A673 (cell line): ENCODE measurements around the gene CA7. TPM values are rescaled to one million over a fixed set of nuclear protein-coding genes. Genes with fewer than 3 reads are reported as not detected.

Experiments used
- BruUV-seq: library from RNA; stranded (reverse); fragments of 400-500 nt; replicated peaks from 2 replicates; lab custom pipeline; 2021; lab: Mats Ljungman, UMichigan
- CTCF ChIA-PET: fragments of 300-600 bp; sonication (Branson Sonifier 250); formaldehyde crosslinking; loops from one replicate; lab custom pipeline; 2022; ENCODE audit warnings: antibody characterized with exemption; lab: Charles Lee
- POLR2A ChIA-PET: fragments of 300-600 bp; sonication (Branson Sonifier 250); formaldehyde crosslinking; loops from one replicate; lab custom pipeline; 2022; ENCODE audit warnings: antibody characterized with exemption; ENCODE audit not compliant: low non-redundant PET; lab: Charles Lee
- DNase-seq: peaks from one replicate; pipeline ENCODE4 v3.0.0-alpha.2; 2015; ENCODE audit warnings: low spot score
- H3K27ac ChIP-seq: fragments of 200-600 bp; sonication (generic); 2 replicates; pipeline ENCODE4 v1.5.1; 2016; ENCODE audit warnings: mixed run types, low read depth, mild to moderate bottlenecking, mixed read lengths, antibody characterized with exemption, low read length; ENCODE audit not compliant: poor library complexity, severe bottlenecking
- H3K27me3 ChIP-seq: fragments of 200-600 bp; sonication (generic); replicated peaks from 2 replicates; pipeline ENCODE4 v1.6.1; 2017; ENCODE audit warnings: mixed run types, low read depth, mild to moderate bottlenecking, mixed read lengths, antibody characterized with exemption, low read length; ENCODE audit not compliant: insufficient read depth, poor library complexity
- H3K36me3 ChIP-seq: fragments of 200-600 bp; sonication (generic); 2 replicates; pipeline ENCODE4 v1.6.1; 2016; ENCODE audit warnings: mixed run types, mild to moderate bottlenecking, mixed read lengths, antibody characterized with exemption, low read length; ENCODE audit not compliant: insufficient read depth, poor library complexity, severe bottlenecking
- H3K4me1 ChIP-seq: fragments of 200-600 bp; sonication (generic); 2 replicates; pipeline ENCODE4 v1.6.1; 2017; ENCODE audit warnings: mixed run types, mild to moderate bottlenecking, mixed read lengths, antibody characterized with exemption, low read length; ENCODE audit not compliant: insufficient read depth, poor library complexity, severe bottlenecking
- H3K4me3 ChIP-seq: fragments of 200-600 bp; sonication (generic); 2 replicates; pipeline ENCODE4 v1.5.1; 2016; ENCODE audit warnings: low read depth, mixed run types, mild to moderate bottlenecking, mixed read lengths, low read length; ENCODE audit not compliant: poor library complexity, severe bottlenecking
- H3K9me3 ChIP-seq: fragments of 200-600 bp; sonication (generic); 2 replicates; pipeline ENCODE4 v1.6.1; 2016; ENCODE audit warnings: mixed run types, low read depth, mild to moderate bottlenecking, mixed read lengths, antibody characterized with exemption, low read length; ENCODE audit not compliant: poor library complexity, severe bottlenecking
- EZH2 ChIP-seq: fragments of 200-600 bp; sonication (generic); IDR thresholded peaks from 2 replicates; pipeline ENCODE4 v1.6.1; 2017; ENCODE audit warnings: borderline replicate concordance, low read depth, mild to moderate bottlenecking, mixed read lengths, antibody characterized with exemption, low read length; ENCODE audit not compliant: poor library complexity, severe bottlenecking
- intact Hi-C: fragments of 100-400 bp; cut with micrococcal nuclease; formaldehyde crosslinking; loops from one replicate; pipeline ENCODE4 v1.10.0; 2022; ENCODE audit not compliant: unreplicated experiment
- total RNA-seq: library from RNA; stranded (reverse); gene quantifications from 2 replicates; pipeline ENCODE4 v1.2.3, GENCODE V29; 2021
- TF ChIP-seq, protein P1 (sequence below): fragments of 300-800, 200-600 bp; sonication (generic); conservative IDR thresholded peaks from 2 replicates; pipeline ENCODE4 v1.5.1; 2017; ENCODE audit warnings: low read depth, mild to moderate bottlenecking, antibody characterized with exemption, low read length, moderate library complexity, mixed read lengths

Gene CA7
- total RNA-seq, 1 experiment from 2014 or later = not detected

DNA sequence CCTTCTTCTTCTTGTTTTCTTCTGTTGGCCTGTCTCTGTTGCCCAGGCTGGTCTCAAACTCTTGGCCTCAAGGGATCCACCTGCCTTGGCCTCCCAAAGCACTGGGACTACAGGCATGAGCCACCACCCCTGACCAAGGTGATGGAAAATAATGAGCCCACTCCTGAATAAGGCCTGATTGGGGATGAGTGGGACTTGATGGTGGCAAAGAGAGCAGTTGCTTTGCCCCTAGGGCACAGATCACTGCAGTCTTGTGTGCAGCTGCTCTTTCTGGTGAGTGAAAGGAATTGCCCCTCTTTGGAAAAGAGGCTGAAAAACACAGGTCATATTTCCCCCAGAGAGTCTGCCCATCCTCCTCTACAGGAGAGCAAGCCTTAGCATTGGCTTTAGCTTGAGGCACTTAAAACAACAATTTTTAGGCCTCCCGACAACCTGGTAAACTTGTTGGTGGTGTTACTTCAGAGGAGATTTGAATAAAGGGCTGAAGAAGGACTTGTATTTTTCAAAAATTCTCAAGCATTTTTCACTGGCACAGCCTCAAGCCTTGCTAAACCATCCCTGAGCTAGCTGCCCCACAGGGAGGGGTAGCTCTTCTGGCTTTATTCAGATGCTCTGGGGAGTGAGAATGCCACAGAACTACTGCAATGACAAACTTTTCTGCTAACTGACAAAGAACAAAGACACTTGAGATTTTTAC, 30.0 kb downstream of the CA7 start:
- BruUV-seq = no TSS peak
- H3K27ac ChIP-seq = peak overlapping the region; percentile 40
- POLR2A ChIA-PET = no interaction called here
- intact Hi-C loops = no loop called here
- H3K4me3 ChIP-seq = no peak overlapping the region
- DNase-seq = no peak
- H3K4me1 ChIP-seq = peaks cover 3% of the 10 kb centered on the region
- H3K27me3 ChIP-seq = no peaks in the 10 kb centered on the region
- TF ChIP-seq, protein P1, sequence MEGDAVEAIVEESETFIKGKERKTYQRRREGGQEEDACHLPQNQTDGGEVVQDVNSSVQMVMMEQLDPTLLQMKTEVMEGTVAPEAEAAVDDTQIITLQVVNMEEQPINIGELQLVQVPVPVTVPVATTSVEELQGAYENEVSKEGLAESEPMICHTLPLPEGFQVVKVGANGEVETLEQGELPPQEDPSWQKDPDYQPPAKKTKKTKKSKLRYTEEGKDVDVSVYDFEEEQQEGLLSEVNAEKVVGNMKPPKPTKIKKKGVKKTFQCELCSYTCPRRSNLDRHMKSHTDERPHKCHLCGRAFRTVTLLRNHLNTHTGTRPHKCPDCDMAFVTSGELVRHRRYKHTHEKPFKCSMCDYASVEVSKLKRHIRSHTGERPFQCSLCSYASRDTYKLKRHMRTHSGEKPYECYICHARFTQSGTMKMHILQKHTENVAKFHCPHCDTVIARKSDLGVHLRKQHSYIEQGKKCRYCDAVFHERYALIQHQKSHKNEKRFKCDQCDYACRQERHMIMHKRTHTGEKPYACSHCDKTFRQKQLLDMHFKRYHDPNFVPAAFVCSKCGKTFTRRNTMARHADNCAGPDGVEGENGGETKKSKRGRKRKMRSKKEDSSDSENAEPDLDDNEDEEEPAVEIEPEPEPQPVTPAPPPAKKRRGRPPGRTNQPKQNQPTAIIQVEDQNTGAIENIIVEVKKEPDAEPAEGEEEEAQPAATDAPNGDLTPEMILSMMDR = no peak
- TF ChIP-seq EZH2 = no peak
- H3K9me3 ChIP-seq = no peaks in the 10 kb centered on the region
- CTCF ChIA-PET = interaction anchor here (1.2 kb wide), 1 partner anchor 44 kb away, joined by 3 read pairs; the partner anchor contains the start of gene NAE1
- H3K36me3 ChIP-seq = no peaks in the 10 kb centered on the region

DNA sequence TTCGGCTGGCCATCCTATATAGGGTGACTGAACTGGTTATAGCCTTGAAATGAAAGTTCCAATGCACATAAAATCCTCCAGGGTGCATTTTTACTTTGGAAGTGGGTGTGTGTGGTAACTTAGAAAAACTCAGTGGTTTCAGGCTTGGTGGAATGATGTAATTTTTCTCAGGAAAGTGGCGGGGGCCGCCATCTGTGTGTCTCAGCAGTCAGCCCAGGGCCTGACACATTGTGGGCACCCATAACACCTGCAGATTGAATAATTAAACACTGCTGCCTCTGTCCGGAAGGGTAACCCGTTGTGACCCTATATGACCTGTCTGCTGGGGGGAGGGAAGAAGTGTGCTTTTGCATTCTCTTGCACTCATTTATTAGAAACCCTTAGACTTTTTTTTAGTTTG, 33.9 kb downstream of the CA7 start:
- no peak overlapping the region for H3K4me3 ChIP-seq
- ChIA-PET CTCF (no interaction called here), POLR2A (no interaction called here)
- H3K9me3 ChIP-seq = no peaks in the 10 kb centered on the region
- H3K27me3 ChIP-seq = no peaks in the 10 kb centered on the region
- H3K27ac ChIP-seq = no peak overlapping the region
- intact Hi-C loops = no loop called here
- H3K36me3 ChIP-seq = no peaks in the 10 kb centered on the region
- TF ChIP-seq, protein P1 = no peak
- TF ChIP-seq EZH2 = no peak
- DNase-seq = no peak
- H3K4me1 ChIP-seq = peaks cover 6% of the 10 kb centered on the region
- no TSS peak for BruUV-seq

DNA sequence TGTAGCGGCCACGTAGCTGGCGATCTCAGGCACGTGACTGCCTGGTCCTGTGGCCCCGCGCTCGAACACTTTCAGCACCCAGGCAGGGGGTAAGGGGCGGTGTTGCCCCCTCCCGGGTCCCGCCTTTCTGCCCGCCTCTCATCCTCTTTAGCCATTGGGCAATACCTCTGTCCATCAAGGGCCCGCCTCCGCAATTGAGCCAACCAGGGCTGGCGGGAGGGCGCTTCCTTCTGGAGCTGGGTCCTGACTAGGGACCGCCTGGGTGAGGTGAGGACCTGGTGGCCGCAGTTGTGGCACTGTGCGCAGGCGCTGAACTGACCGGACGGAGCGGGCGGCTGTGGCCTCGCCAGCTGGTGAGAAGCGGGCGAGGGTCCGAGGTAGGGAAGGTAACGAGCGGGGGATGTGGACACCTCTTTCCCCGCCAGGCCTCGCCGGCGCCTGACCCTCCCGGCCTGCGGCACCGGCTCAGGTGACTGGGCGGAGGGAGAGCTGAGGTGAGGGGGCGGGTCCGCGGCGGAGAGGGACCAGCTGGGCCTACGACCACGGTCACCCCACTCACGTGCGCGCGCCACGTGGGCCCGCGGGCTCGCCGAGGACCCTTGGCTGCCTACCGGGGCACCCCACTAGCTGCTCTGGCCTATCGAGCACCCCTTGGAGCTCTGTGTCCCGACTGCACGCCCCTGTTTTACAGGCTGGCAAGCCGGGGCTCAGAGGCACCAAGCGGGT, 36.2 kb downstream of the CA7 start, which contains the start of gene PDP2:
Gene PDP2, plus strand, starts transcription at position 228 of the 726 bp plus-strand sequence. CDS start 3,770 bp downstream, outside the sequence.
- peak within 1 kb of the TSS; percentile 96 for H3K4me3 ChIP-seq
- H3K4me1 ChIP-seq = peaks cover 3% of the 10 kb centered on the region
- ChIA-PET POLR2A (interaction anchor here (0.5 kb wide), 1 partner anchor 100 kb away, joined by 8 read pairs; no protein-coding TSS in a partner anchor), CTCF (interaction anchor here (0.8 to 1.4 kb wide), 2 partner anchors 13 to 48 kb away, joined by 5 read pairs; no protein-coding TSS in a partner anchor)
- DNase-seq = peak; percentile 97
- intact Hi-C loops = no loop called here
- peak within 1 kb of the TSS; percentile 89 for H3K27ac ChIP-seq
- H3K9me3 ChIP-seq = no peaks in the 10 kb centered on the region
- no peaks in the 10 kb centered on the region for H3K27me3 ChIP-seq
- H3K36me3 ChIP-seq = peaks cover 20% of the 10 kb centered on the region
- TF ChIP-seq EZH2 = no peak
- TF ChIP-seq, protein P1 = no peak
- no TSS peak for BruUV-seq
